ENCODE data around the gene EQTN. TPM values are rescaled to one million over a fixed set of nuclear protein-coding genes. Genes with fewer than 3 reads are reported as not detected.

Gene EQTN
- polyA plus RNA-seq (2011; rRNA removed), result not detected in 2 replicates
- not detected in 2 replicates for polyA plus RNA-seq (2012; cell fraction: cytosol; rRNA removed)
- polyA plus RNA-seq (2012; cell fraction: nucleus; rRNA removed), result not detected in 2 replicates
- polyA plus RNA-seq (2017; fragmentation: RNase III; extraction: RNeasy Plus Mini Kit Qiagen cat#74134 plus additional on column Dnase treatment), result 0.11 TPM in 1 of 3 replicates, not detected in the others
- polyA minus RNA-seq (2011; rRNA and poly(A)+ RNA removed), result not detected in 2 replicates

DNA sequence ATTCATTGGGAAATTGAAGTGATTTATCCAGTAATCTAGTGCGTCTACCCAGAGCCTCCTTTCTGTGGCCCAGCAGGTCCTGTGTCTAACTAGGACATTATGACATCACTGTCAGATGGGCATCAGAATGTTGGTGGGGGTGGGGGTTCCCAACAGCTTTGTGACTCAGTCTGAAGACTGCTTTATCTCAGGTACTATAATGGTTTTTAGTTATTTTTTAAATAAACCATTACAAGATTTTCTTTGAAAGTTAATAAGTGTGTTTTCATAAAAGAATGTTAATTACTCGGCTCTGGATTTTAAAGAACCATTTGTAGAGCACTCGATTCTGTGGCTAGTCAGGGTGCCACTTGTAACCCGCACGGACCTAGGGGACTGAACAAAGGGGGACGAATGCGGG, at the start of gene EQTN:
Gene EQTN, minus strand, starts transcription at position 101 of the 400 bp plus-strand sequence. Its CDS starts 95 bp downstream, at position 6.
- CTCF ChIA-PET, result no interaction called here
- no peak within 1 kb of the TSS for H3K4me3 ChIP-seq
- DNase-seq (ENCODE audit: low read depth in 1 of 2, low spot score in 1 of 2) (no peak), ATAC-seq (no peak), FAIRE-seq (no peak)
- no peaks in the 10 kb centered on the region for H3K4me1 ChIP-seq
- TF ChIP-seq BHLHE40 (IDR thresholded peaks at IDR 0.05; ENCODE audit: low read depth, low read length) (no peak), POLR2A (IDR thresholded peaks at IDR 0.05; ENCODE audit: low read length) (no peak), HOXB5 (CRISPR knock-in tag; IDR thresholded peaks at IDR 0.05) (no peak)
- WGBS (ENCODE audit: missing lambda C conversion rate), result 41% methylated on average over 7 of the region's 7 CpGs
- POLR2A ChIA-PET, result no interaction called here
- H3K4me2 ChIP-seq, result no peak within 1 kb of the TSS
- no peaks in the 10 kb centered on the region for H3K9me3 ChIP-seq
- H3K27ac ChIP-seq, result no peak within 1 kb of the TSS

DNA sequence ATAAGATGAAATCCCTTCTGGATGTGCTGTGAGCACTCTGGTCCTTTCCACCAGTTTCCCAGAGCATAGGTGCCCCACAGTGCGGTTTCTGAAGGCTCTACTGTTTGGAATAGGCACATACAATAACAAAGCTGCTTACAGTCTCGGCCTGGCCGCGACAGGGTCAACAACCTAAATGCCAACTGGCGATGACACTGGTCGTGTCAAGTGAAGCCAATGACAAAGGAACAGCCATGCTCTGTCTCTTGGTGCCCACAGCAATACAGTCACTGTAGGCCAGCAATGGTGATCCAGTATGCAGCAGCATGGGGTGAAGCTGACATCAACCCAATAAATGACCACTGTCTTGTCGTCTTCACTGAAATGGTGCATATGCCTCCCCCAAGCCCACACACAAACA, 47.8 kb upstream of the EQTN start:
- Histone ChIP-seq H3K4me3 (no peak overlapping the region), H3K9me3 (no peaks in the 10 kb centered on the region), H3K4me2 (no peak overlapping the region), H3K27ac (no peak overlapping the region), H3K4me1 (no peaks in the 10 kb centered on the region)
- 82% methylated on average over 7 of the region's 7 CpGs for WGBS (ENCODE audit: missing lambda C conversion rate)
- no peak for TF ChIP-seq HOXA7 (CRISPR knock-in tag; IDR thresholded peaks at IDR 0.05)
- TF ChIP-seq HOXB5 (CRISPR knock-in tag; IDR thresholded peaks at IDR 0.05), result no peak
- no peak for TF ChIP-seq CBX8 (IDR thresholded peaks at IDR 0.05)
- TF ChIP-seq, protein P1, sequence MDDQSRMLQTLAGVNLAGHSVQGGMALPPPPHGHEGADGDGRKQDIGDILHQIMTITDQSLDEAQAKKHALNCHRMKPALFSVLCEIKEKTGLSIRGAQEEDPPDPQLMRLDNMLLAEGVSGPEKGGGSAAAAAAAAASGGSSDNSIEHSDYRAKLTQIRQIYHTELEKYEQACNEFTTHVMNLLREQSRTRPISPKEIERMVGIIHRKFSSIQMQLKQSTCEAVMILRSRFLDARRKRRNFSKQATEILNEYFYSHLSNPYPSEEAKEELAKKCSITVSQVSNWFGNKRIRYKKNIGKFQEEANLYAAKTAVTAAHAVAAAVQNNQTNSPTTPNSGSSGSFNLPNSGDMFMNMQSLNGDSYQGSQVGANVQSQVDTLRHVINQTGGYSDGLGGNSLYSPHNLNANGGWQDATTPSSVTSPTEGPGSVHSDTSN (IDR thresholded peaks at IDR 0.05), result no peak
- no peak for TF ChIP-seq EHMT2 (IDR thresholded peaks at IDR 0.05; ENCODE audit: low read depth)
- no peak for TF ChIP-seq POLR2A (IDR thresholded peaks at IDR 0.05; ENCODE audit: low read length)
- TF ChIP-seq ELK1 (IDR thresholded peaks at IDR 0.05; ENCODE audit: low read depth, low read length), result no peak
- TF ChIP-seq RNF2 (IDR thresholded peaks at IDR 0.05; ENCODE audit: borderline replicate concordance, low read depth), result no peak
- FAIRE-seq (no peak), DNase-seq (ENCODE audit: low read depth in 1 of 2, low spot score in 1 of 2) (no peak), ATAC-seq (no peak)
- ChIA-PET POLR2A (no interaction called here), CTCF (interaction anchor here (1.3 kb wide), 1 partner anchor 12 kb away, joined by 6 read pairs; no protein-coding TSS in a partner anchor)

- ChIA-PET CTCF (interaction anchor here (1.1 to 2.1 kb wide), 3 partner anchors 48 to 188 kb away, joined by 3 to 7 read pairs (median 3); partner anchors contain the start of gene MOB3B), POLR2A (no interaction called here)
- no peaks in the 10 kb centered on the region for H3K4me1 ChIP-seq
- no peak overlapping the region for H3K4me3 ChIP-seq
- DNase-seq (ENCODE audit: low read depth in 1 of 2, low spot score in 1 of 2), result no peak
- no peak overlapping the region for H3K27ac ChIP-seq
- TF ChIP-seq CEBPB (IDR thresholded peaks at IDR 0.05), result no peak
- no peak for TF ChIP-seq FOXS1 (CRISPR knock-in tag; IDR thresholded peaks at IDR 0.05)
- no peak for TF ChIP-seq HEYL (CRISPR knock-in tag; IDR thresholded peaks at IDR 0.05)
- TF ChIP-seq, protein P2, sequence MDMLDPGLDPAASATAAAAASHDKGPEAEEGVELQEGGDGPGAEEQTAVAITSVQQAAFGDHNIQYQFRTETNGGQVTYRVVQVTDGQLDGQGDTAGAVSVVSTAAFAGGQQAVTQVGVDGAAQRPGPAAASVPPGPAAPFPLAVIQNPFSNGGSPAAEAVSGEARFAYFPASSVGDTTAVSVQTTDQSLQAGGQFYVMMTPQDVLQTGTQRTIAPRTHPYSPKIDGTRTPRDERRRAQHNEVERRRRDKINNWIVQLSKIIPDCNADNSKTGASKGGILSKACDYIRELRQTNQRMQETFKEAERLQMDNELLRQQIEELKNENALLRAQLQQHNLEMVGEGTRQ (IDR thresholded peaks at IDR 0.05), result no peak
- no peak for TF ChIP-seq RAD21 (conservative IDR thresholded peaks at IDR 0.05 in 1 of 2, IDR thresholded peaks at IDR 0.05 in 1 of 2)
- FAIRE-seq, result no peak
- no peak overlapping the region for H3K4me2 ChIP-seq
- no peak for ATAC-seq
- no peaks in the 10 kb centered on the region for H3K9me3 ChIP-seq
- 75% methylated on average over 9 of the region's 9 CpGs for WGBS (ENCODE audit: missing lambda C conversion rate)
Measured at GRCh38 chr9:27341545-27342294, 44.8 kb upstream of the EQTN start.

DNA sequence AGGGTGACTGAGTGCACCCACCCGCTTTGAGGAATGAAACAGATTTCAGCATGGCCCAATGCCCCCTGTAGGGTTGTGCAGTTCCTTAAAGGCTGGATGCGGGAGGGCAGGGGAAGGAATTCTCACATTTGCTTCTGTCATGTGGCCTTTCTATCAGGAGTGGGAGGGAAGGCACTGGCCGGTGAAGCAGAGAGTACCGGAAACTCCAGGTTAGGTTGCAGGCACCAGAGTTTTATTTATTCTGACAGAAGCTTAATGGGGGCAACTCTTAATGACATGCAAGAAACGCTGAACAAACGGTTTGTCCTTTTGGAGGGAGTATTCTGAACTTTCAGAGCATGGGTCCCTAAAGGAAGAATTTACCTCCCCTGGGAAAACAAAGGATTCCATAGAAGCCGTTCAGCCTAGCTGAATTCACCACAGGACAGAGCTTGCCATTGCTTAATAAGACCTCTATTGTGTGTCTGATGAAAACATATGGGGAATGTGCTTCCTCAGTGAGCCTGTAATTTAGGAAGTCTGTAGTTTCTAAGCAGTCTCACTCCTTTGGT, 44.1 kb upstream of the EQTN start:
- H3K4me1 ChIP-seq, result no peaks in the 10 kb centered on the region
- WGBS (ENCODE audit: missing lambda C conversion rate), result 63% methylated on average over 7 of the region's 7 CpGs
- FAIRE-seq (no peak), ATAC-seq (no peak), DNase-seq (ENCODE audit: low read depth in 1 of 2, low spot score in 1 of 2) (no peak)
- TF ChIP-seq FOSB (CRISPR knock-in tag; IDR thresholded peaks at IDR 0.05) (no peak), NPAS2 (CRISPR knock-in tag; IDR thresholded peaks at IDR 0.05; ENCODE audit: borderline replicate concordance) (no peak), TFCP2L1 (CRISPR knock-in tag; IDR thresholded peaks at IDR 0.05) (no peak), CEBPB (IDR thresholded peaks at IDR 0.05) (no peak), RAD21 (conservative IDR thresholded peaks at IDR 0.05 in 1 of 2, IDR thresholded peaks at IDR 0.05 in 1 of 2) (no peak), CBX2 (IDR thresholded peaks at IDR 0.05; ENCODE audit: borderline replicate concordance, low read depth) (no peak)
- TF ChIP-seq, protein P3, sequence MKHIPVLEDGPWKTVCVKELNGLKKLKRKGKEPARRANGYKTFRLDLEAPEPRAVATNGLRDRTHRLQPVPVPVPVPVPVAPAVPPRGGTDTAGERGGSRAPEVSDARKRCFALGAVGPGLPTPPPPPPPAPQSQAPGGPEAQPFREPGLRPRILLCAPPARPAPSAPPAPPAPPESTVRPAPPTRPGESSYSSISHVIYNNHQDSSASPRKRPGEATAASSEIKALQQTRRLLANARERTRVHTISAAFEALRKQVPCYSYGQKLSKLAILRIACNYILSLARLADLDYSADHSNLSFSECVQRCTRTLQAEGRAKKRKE (CRISPR knock-in tag; IDR thresholded peaks at IDR 0.05; ENCODE audit: low read depth), result no peak
- no peak overlapping the region for H3K27ac ChIP-seq
- H3K4me3 ChIP-seq, result no peak overlapping the region
- POLR2A ChIA-PET, result no interaction called here
- H3K4me2 ChIP-seq, result no peak overlapping the region
- no peaks in the 10 kb centered on the region for H3K9me3 ChIP-seq
- CTCF ChIA-PET, result interaction anchor here (1.1 to 2.1 kb wide), 3 partner anchors 47 to 189 kb away, joined by 3 to 7 read pairs (median 3); partner anchors contain the start of gene MOB3B

Measured in A549 (cell line).